Trophoblast cell (in vitro differentiated cells and primary cell): ENCODE data around the gene LRCH1.

ENCODE experiments used
- DNase-seq, 2 donors: peaks; one replicate each; pipeline ENCODE4 v3.0.0-alpha.2; 2016
- H2AFZ ChIP-seq: 2 replicates; pipeline ENCODE4 v1.6.1; 2013; ENCODE audit warnings: low read length, moderate library complexity, mild to moderate bottlenecking; ENCODE audit not compliant: insufficient read depth, poor library complexity
- H2AK5ac ChIP-seq: 2 replicates; pipeline ENCODE4 v1.6.1; 2013; ENCODE audit warnings: mild to moderate bottlenecking, low read length
- H2BK120ac ChIP-seq: 2 replicates; pipeline ENCODE4 v1.6.1; 2013; ENCODE audit warnings: low read length, mild to moderate bottlenecking, moderate library complexity; ENCODE audit not compliant: insufficient read depth, poor library complexity
- H2BK12ac ChIP-seq: 2 replicates; pipeline ENCODE4 v1.6.1; 2013; ENCODE audit warnings: mild to moderate bottlenecking, low read length, moderate library complexity
- H2BK5ac ChIP-seq: 2 replicates; pipeline ENCODE4 v1.6.1; 2013; ENCODE audit warnings: low read length, low read depth, moderate library complexity, mild to moderate bottlenecking; ENCODE audit not compliant: poor library complexity
- H3K14ac ChIP-seq: 2 replicates; pipeline ENCODE4 v1.6.1; 2013; ENCODE audit warnings: mild to moderate bottlenecking, low read length
- H3K18ac ChIP-seq: 2 replicates; pipeline ENCODE4 v1.6.1; 2013; ENCODE audit warnings: mild to moderate bottlenecking, low read length
- H3K23ac ChIP-seq: 2 replicates; pipeline ENCODE4 v1.6.1; 2013; ENCODE audit warnings: low read length
- H3K27ac ChIP-seq: 2 replicates; pipeline ENCODE4 v1.5.1; 2013; ENCODE audit warnings: low read depth, mild to moderate bottlenecking, inconsistent platforms, low read length, moderate library complexity
- H3K27me3 ChIP-seq: 2 replicates; pipeline ENCODE4 v1.6.1; 2013; ENCODE audit warnings: inconsistent platforms, mild to moderate bottlenecking, low read length, moderate library complexity; ENCODE audit not compliant: insufficient read depth
- H3K36me3 ChIP-seq, 2 experiments: 1 replicate in 1 of 2; 2 replicates in 1 of 2; pipeline ENCODE4 v1.6.1; 2013; ENCODE audit warnings: low read length in 2 of 2, mild to moderate bottlenecking in 2 of 2, moderate library complexity in 1 of 2; ENCODE audit not compliant: insufficient read depth in 2 of 2, control insufficient read depth in 1 of 2
- H3K4ac ChIP-seq: 2 replicates; pipeline ENCODE4 v1.6.1; 2013; ENCODE audit warnings: low read depth, mild to moderate bottlenecking, low read length, moderate library complexity
- H3K4me1 ChIP-seq, 2 experiments: 1 replicate in 1 of 2; 2 replicates in 1 of 2; pipeline ENCODE4 v1.6.1; 2013; ENCODE audit warnings: low read length in 2 of 2, mild to moderate bottlenecking in 2 of 2, moderate library complexity in 1 of 2; ENCODE audit not compliant: insufficient read depth in 2 of 2, control insufficient read depth in 1 of 2
- H3K4me2 ChIP-seq: 2 replicates; pipeline ENCODE4 v1.6.1; 2013; ENCODE audit warnings: inconsistent platforms, mild to moderate bottlenecking, low read length, moderate library complexity
- H3K4me3 ChIP-seq: 2 replicates; pipeline ENCODE4 v1.5.1; 2013; ENCODE audit warnings: mild to moderate bottlenecking, low read depth, low read length, inconsistent platforms
- H3K79me1 ChIP-seq: one replicate; pipeline ENCODE4 v1.6.1; 2013; ENCODE audit warnings: low read length
- H3K79me2 ChIP-seq: 2 replicates; pipeline ENCODE4 v1.6.1; 2013; ENCODE audit warnings: low read length, mild to moderate bottlenecking; ENCODE audit not compliant: control insufficient read depth, insufficient read depth, poor library complexity
- H3K9ac ChIP-seq: 2 replicates; pipeline ENCODE4 v1.6.1; 2013; ENCODE audit warnings: mild to moderate bottlenecking, low read length
- H3K9me3 ChIP-seq: 2 replicates; pipeline ENCODE4 v1.6.1; 2013; ENCODE audit warnings: low read depth, mild to moderate bottlenecking, control low read depth, inconsistent platforms, low read length; ENCODE audit not compliant: insufficient read depth
- H4K12ac ChIP-seq: 2 replicates; pipeline ENCODE4 v1.6.1; 2013; ENCODE audit warnings: low read depth, mild to moderate bottlenecking, low read length, moderate library complexity
- H4K8ac ChIP-seq: 2 replicates; pipeline ENCODE4 v1.6.1; 2013; ENCODE audit warnings: low read depth, mild to moderate bottlenecking, low read length, moderate library complexity
- H4K91ac ChIP-seq: one replicate; pipeline ENCODE4 v1.6.1; 2013; ENCODE audit warnings: low read depth, mild to moderate bottlenecking, low read length, moderate library complexity
- WGBS: extraction: QIAGEN DNeasy Blood & Tissue Kit; methylation state at CpG from one replicate; pipeline ENCODE4 v1.1.7; 2013; ENCODE audit warnings: missing lambda C conversion rate; ENCODE audit not compliant: insufficient read length, insufficient coverage; ENCODE audit errors: extremely low coverage; 5-methylcytosine and 5-hydroxymethylcytosine counted together

LRCH1 gene

DNA sequence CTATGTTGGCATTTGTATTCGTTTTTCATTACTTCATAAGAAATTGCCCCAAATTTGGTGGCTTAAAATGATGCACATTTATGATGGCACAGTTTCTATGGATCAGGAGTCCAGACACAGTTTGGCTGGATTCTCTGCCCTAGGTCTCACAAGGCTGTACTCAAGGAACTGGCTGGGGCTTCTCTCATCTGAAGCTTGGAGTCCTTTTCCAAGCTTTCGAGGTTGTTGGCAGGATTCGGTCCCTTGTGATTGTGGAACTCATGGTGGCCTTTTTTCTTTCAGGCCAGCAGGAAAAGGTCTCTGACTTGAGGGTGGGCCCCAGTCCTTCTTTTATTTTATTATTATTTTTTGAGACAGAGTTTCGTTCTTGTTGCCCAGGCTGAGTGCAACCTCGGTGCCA lies 23.8 kb downstream of the LRCH1 start:
- no peak overlapping the region for H2AFZ ChIP-seq
- no peak overlapping the region for H3K14ac ChIP-seq
- no peak overlapping the region for H3K23ac ChIP-seq
- H2BK12ac ChIP-seq = no peak overlapping the region
- DNase-seq = no peak
- H3K79me1 ChIP-seq = peaks cover 2% of the 10 kb centered on the region
- no peak overlapping the region for H2AK5ac ChIP-seq
- no peaks in the 10 kb centered on the region for H3K27me3 ChIP-seq
- H3K4me1 ChIP-seq = peaks cover 0 to 8% of the 10 kb centered on the region in 2 experiments
- H3K18ac ChIP-seq = no peak overlapping the region
- no peak overlapping the region for H3K4me3 ChIP-seq
- H2BK5ac ChIP-seq = no peak overlapping the region
- no peak overlapping the region for H4K8ac ChIP-seq
- H3K9me3 ChIP-seq = no peaks in the 10 kb centered on the region
- H4K12ac ChIP-seq = no peak overlapping the region
- no CpG with 5 or more reads among the region's 5 CpGs for WGBS
- H3K4ac ChIP-seq = no peak overlapping the region
- no peaks in the 10 kb centered on the region for H3K36me3 ChIP-seq
- no peak overlapping the region for H3K4me2 ChIP-seq
- no peak overlapping the region for H2BK120ac ChIP-seq
- no peak overlapping the region for H3K9ac ChIP-seq
- peaks cover 7% of the 10 kb centered on the region for H3K79me2 ChIP-seq
- H4K91ac ChIP-seq = no peak overlapping the region
- no peak overlapping the region for H3K27ac ChIP-seq

DNA sequence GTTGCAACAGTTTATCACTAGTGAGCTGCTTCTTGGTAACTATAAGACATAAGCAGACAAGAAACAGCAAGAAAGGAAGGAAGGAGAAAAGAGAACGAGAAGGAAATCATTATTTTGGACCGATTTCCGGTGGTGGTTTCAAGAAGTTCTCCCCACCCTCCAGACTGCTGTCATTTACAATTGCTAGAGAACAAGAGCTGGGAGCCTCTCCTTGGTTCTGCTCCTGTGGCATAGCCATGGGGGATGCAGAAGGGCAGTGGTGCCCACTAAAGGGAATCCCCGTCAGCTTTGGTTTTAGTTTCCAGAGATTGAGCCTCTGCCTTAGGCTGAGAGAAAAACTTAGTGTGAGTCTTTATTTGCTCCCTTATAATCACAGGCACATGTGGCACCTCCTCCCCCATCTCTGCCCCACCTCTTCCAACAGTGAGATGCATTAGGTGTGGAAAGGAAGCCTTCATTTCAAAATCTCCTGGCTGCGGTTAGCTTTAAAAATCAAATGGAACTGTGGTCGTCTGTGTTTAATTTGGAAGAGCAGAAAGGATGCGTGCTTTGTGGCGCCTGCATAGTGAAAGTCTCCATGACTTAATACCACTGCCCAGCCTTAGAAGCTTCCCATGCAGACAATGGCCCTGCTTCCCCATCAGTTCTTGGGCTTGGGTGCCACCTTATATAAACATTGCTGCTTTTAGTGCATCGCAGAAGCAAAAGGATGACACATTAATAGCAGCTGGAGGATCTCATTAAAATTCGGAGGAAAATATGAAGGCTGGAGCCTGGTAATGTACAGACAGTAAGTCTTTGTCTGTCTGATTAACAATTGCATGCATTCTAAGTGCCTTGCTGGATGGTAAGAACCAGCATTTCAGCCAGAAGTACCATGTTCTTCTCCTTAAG lies 25.0 kb downstream of the LRCH1 start:
- H2BK5ac ChIP-seq = no peak overlapping the region
- no peaks in the 10 kb centered on the region for H3K9me3 ChIP-seq

DNA sequence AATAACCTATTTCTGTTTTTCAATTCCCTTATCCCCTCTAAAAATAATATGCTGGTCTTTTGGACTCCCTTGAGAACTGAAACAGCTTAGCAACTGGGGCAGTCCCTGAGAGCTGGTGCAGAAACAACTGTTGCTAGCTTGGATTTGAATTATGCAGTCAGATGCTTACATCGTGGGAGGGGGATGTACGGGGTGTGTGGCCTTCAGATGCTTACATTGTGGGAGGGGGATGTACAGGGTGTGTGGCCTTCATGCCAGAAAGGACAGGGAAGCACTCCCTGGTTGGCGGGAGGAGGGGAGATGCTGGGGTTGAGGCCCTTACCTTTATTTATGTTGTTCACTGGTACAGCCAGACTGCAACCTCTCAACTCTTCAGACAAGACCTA lies 25.6 kb downstream of the LRCH1 start:
- DNase-seq = no peak
- no peaks in the 10 kb centered on the region for H3K9me3 ChIP-seq
- WGBS = no CpG with 5 or more reads among the region's 3 CpGs

More for the DNA sequence above, 25.0 kb downstream of the LRCH1 start:
- Histone ChIP-seq H2AK5ac (no peak overlapping the region), H4K12ac (no peak overlapping the region), H3K36me3 (no peaks in the 10 kb centered on the region), H2AFZ (no peak overlapping the region), H3K4me1 (peaks cover 0 to 8% of the 10 kb centered on the region in 2 experiments), H4K91ac (no peak overlapping the region), H3K4me2 (no peak overlapping the region), H3K9ac (no peak overlapping the region), H2BK120ac (no peak overlapping the region), H4K8ac (no peak overlapping the region), H3K18ac (no peak overlapping the region), H3K4me3 (no peak overlapping the region), H3K79me1 (no peaks in the 10 kb centered on the region), H3K79me2 (peaks cover 2% of the 10 kb centered on the region), H2BK12ac (no peak overlapping the region), H3K23ac (no peak overlapping the region), H3K27me3 (no peaks in the 10 kb centered on the region), H3K27ac (no peak overlapping the region), H3K4ac (no peak overlapping the region), H3K14ac (no peak overlapping the region)
- no CpG with 5 or more reads among the region's 10 CpGs for WGBS
- no peak for DNase-seq

DNA sequence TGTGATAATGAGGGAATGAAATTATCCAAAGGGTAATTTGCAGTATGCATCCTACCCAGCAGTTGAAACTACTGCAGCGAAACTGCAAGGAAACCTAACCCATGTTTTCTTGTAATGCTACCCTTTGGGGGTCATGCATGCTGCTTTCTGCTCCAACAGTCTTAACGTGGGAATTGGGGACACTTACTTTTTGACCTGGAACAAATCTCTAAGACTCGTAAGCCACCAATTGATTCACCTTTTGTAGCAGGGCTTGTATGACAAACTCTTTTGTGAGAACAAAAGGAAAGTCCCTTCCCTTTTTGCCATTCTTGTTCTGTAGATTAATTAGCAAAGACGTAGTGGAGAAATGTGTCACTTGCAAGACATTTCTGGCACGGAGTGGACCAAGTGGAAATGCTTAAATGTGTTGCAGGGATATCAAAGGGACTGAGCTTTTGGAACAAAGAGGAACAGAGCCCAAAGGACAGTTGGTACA lies 27.4 kb downstream of the LRCH1 start:
- H2AK5ac ChIP-seq = no peak overlapping the region
- peak overlapping the region; percentile 55 for H3K9ac ChIP-seq
- no peak overlapping the region for H2BK12ac ChIP-seq
- no peaks in the 10 kb centered on the region for H3K9me3 ChIP-seq
- no peak overlapping the region for H3K23ac ChIP-seq
- no peaks in the 10 kb centered on the region for H3K27me3 ChIP-seq
- no peak overlapping the region for H4K12ac ChIP-seq
- DNase-seq = peak in 1 of 2 donors; percentile 32
- H2AFZ ChIP-seq = no peak overlapping the region
- no peak overlapping the region for H3K27ac ChIP-seq
- no peak overlapping the region for H3K14ac ChIP-seq
- WGBS = no CpG with 5 or more reads among the region's 5 CpGs
- H3K4me1 ChIP-seq = peaks cover 0 to 4% of the 10 kb centered on the region in 2 experiments
- H3K4me2 ChIP-seq = no peak overlapping the region
- no peak overlapping the region for H2BK5ac ChIP-seq
- no peak overlapping the region for H3K18ac ChIP-seq
- no peaks in the 10 kb centered on the region for H3K79me2 ChIP-seq
- no peaks in the 10 kb centered on the region for H3K36me3 ChIP-seq
- no peak overlapping the region for H2BK120ac ChIP-seq
- H4K8ac ChIP-seq = no peak overlapping the region
- no peak overlapping the region for H4K91ac ChIP-seq
- H3K4me3 ChIP-seq = no peak overlapping the region
- no peaks in the 10 kb centered on the region for H3K79me1 ChIP-seq
- H3K4ac ChIP-seq = no peak overlapping the region

More for the DNA sequence above, 25.6 kb downstream of the LRCH1 start:
- Histone ChIP-seq H3K4me2 (no peak overlapping the region), H4K8ac (no peak overlapping the region), H3K79me1 (no peaks in the 10 kb centered on the region), H3K9ac (no peak overlapping the region), H3K4me3 (no peak overlapping the region), H2BK5ac (no peak overlapping the region), H3K27ac (no peak overlapping the region), H2BK120ac (no peak overlapping the region), H2AK5ac (no peak overlapping the region), H3K4me1 (peaks cover 0 to 8% of the 10 kb centered on the region in 2 experiments), H3K27me3 (no peaks in the 10 kb centered on the region), H3K23ac (no peak overlapping the region), H2AFZ (no peak overlapping the region), H3K36me3 (no peaks in the 10 kb centered on the region), H3K18ac (peak overlapping the region; percentile 11), H4K91ac (no peak overlapping the region), H2BK12ac (no peak overlapping the region), H3K4ac (peak overlapping the region; percentile 27), H3K79me2 (peaks cover 2% of the 10 kb centered on the region), H3K14ac (no peak overlapping the region), H4K12ac (no peak overlapping the region)
